DND-41 (cell line): ENCODE measurements around the gene IKZF2.
A peak's percentile ranks its signal among the peaks of the same experiment; 100 is the strongest.

Source experiments
- ATAC-seq: fragments of 200-7000 bp; cut with Tn5 transposase; 3 replicates; pipeline ENCODE4 v1.9.1; 2021; ENCODE audit warnings: low read depth; ENCODE audit not compliant: insufficient read depth
- DNase-seq: peaks from one replicate; pipeline ENCODE4 v3.0.0-alpha.2; 2020
- H2AFZ ChIP-seq: 2 replicates; pipeline ENCODE4 v1.6.0; 2012; ENCODE audit warnings: low read depth, low read length
- H3K27ac ChIP-seq: 2 replicates; pipeline ENCODE4 v1.5.1; 2012; ENCODE audit warnings: low read length, inconsistent platforms
- H3K27me3 ChIP-seq: fragments of 200-600 bp; sonication (generic); 2 replicates; pipeline ENCODE4 v1.6.0; 2012; ENCODE audit warnings: low read length, mild to moderate bottlenecking, inconsistent platforms; ENCODE audit not compliant: insufficient read depth, poor library complexity
- H3K36me3 ChIP-seq: 2 replicates; pipeline ENCODE4 v1.5.1; 2012; ENCODE audit warnings: low read length, inconsistent platforms; ENCODE audit not compliant: insufficient read depth
- H3K4me1 ChIP-seq: 2 replicates; pipeline ENCODE4 v1.5.1; 2012; ENCODE audit warnings: mild to moderate bottlenecking, low read length; ENCODE audit not compliant: insufficient read depth
- H3K4me2 ChIP-seq: 2 replicates; pipeline ENCODE4 v1.6.0; 2012; ENCODE audit warnings: mild to moderate bottlenecking, moderate library complexity, low read length, inconsistent platforms; ENCODE audit not compliant: insufficient read depth
- H3K4me3 ChIP-seq, 2 experiments: fragments of 200-600 bp in 1 of 2; shearing (Covaris generic) in 1 of 2; 2 replicates each; pipeline ENCODE4 v1.5.1; 2012 to 2016; ENCODE audit warnings: inconsistent platforms in 2 of 2, low read length in 2 of 2, mild to moderate bottlenecking in 2 of 2, low read depth in 1 of 2, moderate library complexity in 1 of 2
- H3K79me2 ChIP-seq: 2 replicates; pipeline ENCODE4 v1.6.0; 2012; ENCODE audit warnings: low read length, inconsistent platforms; ENCODE audit not compliant: insufficient read depth
- H3K9ac ChIP-seq: 2 replicates; pipeline ENCODE4 v1.6.0; 2012; ENCODE audit warnings: low read depth, mild to moderate bottlenecking, inconsistent platforms, low read length, moderate library complexity
- H3K9me3 ChIP-seq: 2 replicates; pipeline ENCODE4 v1.5.1; 2012; ENCODE audit warnings: low read length, moderate library complexity, mild to moderate bottlenecking, inconsistent platforms; ENCODE audit not compliant: insufficient read depth, severe bottlenecking
- H4K20me1 ChIP-seq: 2 replicates; pipeline ENCODE4 v1.6.0; 2012; ENCODE audit warnings: low read length; ENCODE audit not compliant: insufficient read depth
- EZH2 ChIP-seq: IDR thresholded peaks from 3 replicates; pipeline ENCODE4 v1.6.1; 2012; ENCODE audit warnings: borderline replicate concordance, low read depth, mild to moderate bottlenecking, moderate library complexity, low read length, inconsistent platforms; ENCODE audit not compliant: severe bottlenecking
- TF ChIP-seq, protein P1 (sequence below): IDR thresholded peaks from 2 replicates; pipeline ENCODE4 v1.5.1; 2012; ENCODE audit warnings: borderline replicate concordance, low read length, moderate library complexity, mild to moderate bottlenecking; ENCODE audit not compliant: poor library complexity, severe bottlenecking; ENCODE audit errors: extremely low read depth

Gene IKZF2

DNA sequence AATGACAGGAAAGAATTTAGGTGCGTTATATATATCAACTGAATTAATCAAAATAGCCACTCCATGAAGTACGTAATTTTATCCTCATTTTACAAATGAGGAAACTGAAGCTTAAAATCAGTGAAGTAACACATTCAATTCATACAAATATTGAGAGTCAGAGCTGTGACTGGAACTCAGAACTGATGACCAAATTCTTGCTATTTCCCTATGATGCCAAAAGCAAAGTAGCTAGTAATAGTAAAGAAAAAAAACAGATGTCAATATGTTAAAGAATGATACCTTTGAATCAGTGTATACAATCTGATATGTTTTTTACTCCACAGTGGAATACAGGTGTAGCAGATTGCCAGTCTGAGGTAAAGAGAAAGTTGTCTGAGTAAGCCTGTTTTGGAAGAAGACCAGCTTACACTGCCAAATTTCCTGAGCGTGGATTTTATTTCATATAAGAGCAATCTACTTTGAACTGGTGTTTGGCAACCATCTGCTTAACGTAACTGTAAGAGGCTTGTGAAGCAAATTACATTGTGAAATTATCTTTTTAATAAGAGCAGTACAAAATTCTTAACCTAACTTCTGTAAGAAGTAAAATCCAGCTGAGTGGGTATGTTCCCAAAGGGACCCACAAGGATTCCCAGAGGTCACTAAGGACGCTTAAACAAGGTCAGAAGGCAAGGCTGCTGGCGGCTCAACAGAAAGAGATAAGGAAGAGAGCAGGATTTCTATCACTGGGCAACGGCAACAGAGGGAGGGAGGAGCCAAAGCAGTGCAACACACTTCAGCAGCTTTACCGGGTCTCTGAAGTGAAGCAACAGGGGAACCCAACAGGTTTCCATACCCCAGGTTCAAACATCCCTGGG is 85.6 kb downstream of the IKZF2 start:
- peak; percentile 72 for ATAC-seq
- TF ChIP-seq, protein P1, sequence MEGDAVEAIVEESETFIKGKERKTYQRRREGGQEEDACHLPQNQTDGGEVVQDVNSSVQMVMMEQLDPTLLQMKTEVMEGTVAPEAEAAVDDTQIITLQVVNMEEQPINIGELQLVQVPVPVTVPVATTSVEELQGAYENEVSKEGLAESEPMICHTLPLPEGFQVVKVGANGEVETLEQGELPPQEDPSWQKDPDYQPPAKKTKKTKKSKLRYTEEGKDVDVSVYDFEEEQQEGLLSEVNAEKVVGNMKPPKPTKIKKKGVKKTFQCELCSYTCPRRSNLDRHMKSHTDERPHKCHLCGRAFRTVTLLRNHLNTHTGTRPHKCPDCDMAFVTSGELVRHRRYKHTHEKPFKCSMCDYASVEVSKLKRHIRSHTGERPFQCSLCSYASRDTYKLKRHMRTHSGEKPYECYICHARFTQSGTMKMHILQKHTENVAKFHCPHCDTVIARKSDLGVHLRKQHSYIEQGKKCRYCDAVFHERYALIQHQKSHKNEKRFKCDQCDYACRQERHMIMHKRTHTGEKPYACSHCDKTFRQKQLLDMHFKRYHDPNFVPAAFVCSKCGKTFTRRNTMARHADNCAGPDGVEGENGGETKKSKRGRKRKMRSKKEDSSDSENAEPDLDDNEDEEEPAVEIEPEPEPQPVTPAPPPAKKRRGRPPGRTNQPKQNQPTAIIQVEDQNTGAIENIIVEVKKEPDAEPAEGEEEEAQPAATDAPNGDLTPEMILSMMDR: no peak
- TF ChIP-seq EZH2: no peak
- H2AFZ ChIP-seq: no peak overlapping the region

DNA sequence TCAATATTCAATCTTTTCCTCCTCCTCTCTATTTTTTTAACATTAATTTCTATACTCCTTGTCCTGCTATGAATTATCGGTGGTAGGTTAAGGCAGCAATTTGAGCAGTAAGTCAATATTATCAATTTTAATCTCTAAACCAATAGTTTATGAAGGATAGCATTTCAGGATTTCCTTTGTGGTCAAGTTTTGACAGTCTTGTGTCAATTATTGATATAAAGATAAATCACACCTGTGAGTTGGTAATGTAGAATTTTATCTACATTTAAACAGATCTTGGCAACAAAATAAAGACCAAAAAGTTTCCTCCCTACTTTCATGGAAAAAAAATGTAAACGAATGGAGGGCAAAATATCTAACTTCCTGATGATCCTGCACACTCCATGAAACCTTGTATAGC is 87.3 kb downstream of the IKZF2 start:
- H4K20me1 ChIP-seq: peaks cover 16% of the 10 kb centered on the region; the same call in 1 of the 2 replicates
- H3K79me2 ChIP-seq: peaks cover 99% of the 10 kb centered on the region
- peaks cover 67% of the 10 kb centered on the region for H3K4me1 ChIP-seq
- ATAC-seq (peak; percentile 9; the same call in 1 of the 3 replicates), DNase-seq (no peak)
- no peak for TF ChIP-seq EZH2
- TF ChIP-seq, protein P1: no peak
- H3K9ac ChIP-seq: no peak overlapping the region
- H3K9me3 ChIP-seq: no peaks in the 10 kb centered on the region
- no peak overlapping the region for H3K4me3 ChIP-seq
- H3K4me2 ChIP-seq: peak overlapping the region; percentile 30; the same call in 1 of the 2 replicates
- no peaks in the 10 kb centered on the region; the same call in none of the 2 replicates for H3K36me3 ChIP-seq
- no peaks in the 10 kb centered on the region for H3K27me3 ChIP-seq
- no peak overlapping the region for H2AFZ ChIP-seq
- H3K27ac ChIP-seq: peak overlapping the region; percentile 7

More for the DNA sequence above, 85.6 kb downstream of the IKZF2 start:
- Histone ChIP-seq H3K27ac (peak overlapping the region; percentile 46), H3K4me2 (peak overlapping the region; percentile 19; the same call in 1 of the 2 replicates), H3K4me3 (no peak overlapping the region), H3K79me2 (peaks cover 100% of the 10 kb centered on the region), H3K9ac (no peak overlapping the region), H4K20me1 (peaks cover 16% of the 10 kb centered on the region; the same call in 1 of the 2 replicates), H3K36me3 (no peaks in the 10 kb centered on the region; the same call in none of the 2 replicates), H3K9me3 (no peaks in the 10 kb centered on the region), H3K27me3 (no peaks in the 10 kb centered on the region), H3K4me1 (peaks cover 80% of the 10 kb centered on the region)
- peak; percentile 37 for DNase-seq

DNA sequence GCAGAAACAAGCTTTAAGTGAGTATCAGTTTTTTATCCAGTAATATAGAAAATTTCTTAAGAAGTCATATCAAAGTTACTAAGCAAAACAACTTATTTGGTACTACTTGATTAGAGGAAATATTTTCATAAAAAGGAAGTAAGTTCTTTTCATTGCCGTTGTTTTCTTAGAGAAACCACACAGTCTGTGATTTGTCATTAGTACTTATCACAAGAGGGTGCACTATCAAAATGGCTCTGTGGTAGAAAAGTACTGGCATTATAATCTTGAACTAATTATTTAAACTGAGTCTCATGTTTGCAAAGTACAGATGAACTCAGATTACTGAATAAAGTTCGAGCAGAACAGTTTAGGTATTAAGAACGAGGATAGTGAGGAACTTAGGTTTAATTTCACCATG is 93.4 kb downstream of the IKZF2 start:
- Histone ChIP-seq H4K20me1 (0 out of 2 replicates have a peak, but pooled peaks cover 2% of the 10 kb centered on the region), H3K9ac (no peak overlapping the region), H3K4me2 (no peak overlapping the region), H3K4me1 (peaks cover 13% of the 10 kb centered on the region), H3K4me3 (no peak overlapping the region), H3K79me2 (peaks cover 79% of the 10 kb centered on the region), H2AFZ (no peak overlapping the region), H3K27me3 (no peaks in the 10 kb centered on the region), H3K27ac (no peak overlapping the region), H3K9me3 (no peaks in the 10 kb centered on the region), H3K36me3 (peaks cover 35% of the 10 kb centered on the region)
- DNase-seq (no peak), ATAC-seq (peak; percentile 17; the same call in 1 of the 3 replicates)
- TF ChIP-seq, protein P1: no peak
- no peak for TF ChIP-seq EZH2
